IPS DF 4.7 (cell line): ENCODE results near the gene EMX2.
"Not testable (repeated sequence)": the region's sequence is repeated elsewhere in the genome, so short reads cannot be mapped to it uniquely, and the experiment has no call there.

ENCODE experiments used
- DNase-seq: peaks from one replicate; pipeline ENCODE4 v3.0.0-alpha.2; 2013; ENCODE audit warnings: low spot score; ENCODE audit errors: extremely low read depth

Gene EMX2

GRCh38 chr10:117542706-117543224, at the start of gene EMX2:
TSS of gene EMX2 (plus strand) at chr10:117542746. CDS start at chr10:117543268, 522 bp downstream.
- DNase-seq = no peak

- no peak for DNase-seq
Measured at GRCh38 chr10:117496031-117496430, 46.5 kb upstream of the EMX2 start.

- DNase-seq = peak; percentile 53
Measured at GRCh38 chr10:117496616-117497028, 45.9 kb upstream of the EMX2 start.

- no peak for DNase-seq
Measured at GRCh38 chr10:117497736-117498135, 44.8 kb upstream of the EMX2 start.

DNA sequence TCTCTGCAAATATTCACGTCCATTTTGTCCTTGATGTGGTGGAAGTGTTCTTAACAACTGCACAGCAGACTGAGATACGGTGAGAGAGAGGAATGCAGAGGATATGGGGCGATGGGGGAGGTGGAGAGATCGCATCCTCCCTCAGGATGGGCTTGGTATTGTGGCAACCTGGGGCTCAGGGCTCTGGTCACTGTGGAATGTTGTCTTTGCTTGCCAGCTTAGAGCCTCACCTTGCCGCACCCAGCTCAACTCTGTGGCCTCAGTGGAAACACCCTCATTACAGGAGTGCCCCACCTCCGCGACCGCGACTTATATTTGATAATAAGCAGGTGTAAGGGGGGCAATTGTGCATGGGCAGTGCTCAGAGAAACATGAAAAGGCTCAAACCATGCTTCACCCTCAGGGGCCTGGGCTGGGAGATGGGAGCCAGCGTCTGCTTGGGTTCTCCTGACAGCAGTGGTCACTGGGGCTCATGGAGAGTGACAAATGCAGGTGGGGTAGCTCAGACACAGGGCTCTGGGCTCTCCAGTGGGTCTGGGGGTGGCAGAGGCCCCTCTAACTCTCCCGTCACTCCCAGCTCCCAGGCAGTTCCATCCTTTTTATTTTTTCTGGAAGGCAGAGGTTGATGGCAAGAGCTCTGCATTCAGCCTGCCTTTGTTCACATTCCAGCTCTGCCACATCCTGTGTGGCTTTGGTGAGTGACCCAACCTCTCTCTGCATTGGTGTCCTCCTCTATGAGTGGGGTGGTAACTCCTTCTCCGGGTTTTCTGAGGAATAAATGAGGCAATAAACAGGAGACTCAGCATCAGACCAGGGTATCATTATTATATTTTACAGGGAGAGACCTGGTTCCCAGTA, 43.1 kb upstream of the EMX2 start:
- no peak for DNase-seq

GRCh38 chr10:117500456-117500855, 42.1 kb upstream of the EMX2 start:
- no peak for DNase-seq

DNA sequence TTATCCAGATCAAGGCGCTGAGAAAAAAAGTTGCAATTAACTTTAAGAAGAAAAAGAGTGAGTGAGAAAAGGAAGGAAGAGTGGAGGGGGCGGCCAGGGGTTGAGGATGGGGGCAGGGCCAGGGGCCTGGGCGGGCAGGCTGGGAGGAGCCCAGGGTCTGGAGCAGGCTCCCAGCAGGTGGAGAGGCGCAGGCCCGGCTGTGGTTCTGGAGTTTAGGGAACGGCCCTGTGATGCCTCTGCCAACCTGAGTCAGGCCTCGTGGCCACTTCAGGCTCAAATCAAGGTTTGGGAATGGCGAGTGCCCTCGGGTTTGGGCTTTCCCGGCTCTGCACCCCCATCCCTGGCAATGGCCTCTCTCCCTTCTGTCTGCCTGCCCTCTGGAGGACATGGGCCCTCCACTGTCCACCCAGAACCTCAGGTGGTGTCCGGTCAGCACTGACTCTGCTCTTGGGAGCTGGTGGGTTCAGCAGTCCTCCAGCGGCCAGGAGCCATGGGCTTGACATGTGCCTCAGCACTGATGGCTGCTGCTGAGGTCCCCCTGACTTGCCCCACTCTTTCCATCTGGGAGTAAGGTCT, 41.0 kb upstream of the EMX2 start:
- DNase-seq = no peak

DNA sequence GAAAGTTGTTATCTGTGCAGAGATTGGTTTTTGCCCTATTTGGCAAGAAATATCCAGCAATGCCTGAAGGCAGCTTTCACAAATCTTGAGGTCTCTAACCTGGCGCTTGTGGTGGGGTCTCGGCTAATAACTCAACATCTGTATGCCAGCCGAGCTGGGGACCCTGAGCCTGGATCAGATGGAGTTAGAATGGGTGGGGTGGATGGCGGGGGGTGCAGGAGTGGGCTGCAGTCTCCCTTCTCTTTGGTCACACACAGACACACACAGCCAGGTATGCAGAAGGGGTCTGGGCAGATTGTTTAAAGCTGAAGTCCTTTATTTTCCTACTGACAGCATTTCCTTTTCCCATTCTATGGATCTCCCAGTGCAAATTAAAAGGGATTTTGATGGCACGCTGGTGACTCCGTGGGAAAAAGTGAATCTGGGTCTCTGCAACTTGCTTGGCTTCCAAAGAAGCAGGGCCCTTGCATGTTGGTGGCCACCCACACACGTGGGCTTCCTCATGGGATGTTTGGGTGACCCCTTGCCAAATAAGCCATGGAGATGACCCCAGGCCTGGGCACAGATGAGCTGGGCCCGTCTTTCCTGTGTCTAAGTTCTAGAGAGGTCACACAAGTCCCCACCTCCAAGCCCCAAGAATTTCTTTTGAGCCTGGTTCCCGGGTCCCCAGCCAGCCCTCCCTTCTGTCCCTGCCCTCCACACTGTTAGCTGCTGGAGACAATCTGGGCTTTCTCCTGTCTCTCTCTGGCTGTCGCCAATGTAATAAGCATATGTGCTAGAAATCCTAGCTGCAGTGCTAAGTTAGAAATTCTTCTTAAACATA, 39.9 kb upstream of the EMX2 start:
- DNase-seq = no peak

DNA sequence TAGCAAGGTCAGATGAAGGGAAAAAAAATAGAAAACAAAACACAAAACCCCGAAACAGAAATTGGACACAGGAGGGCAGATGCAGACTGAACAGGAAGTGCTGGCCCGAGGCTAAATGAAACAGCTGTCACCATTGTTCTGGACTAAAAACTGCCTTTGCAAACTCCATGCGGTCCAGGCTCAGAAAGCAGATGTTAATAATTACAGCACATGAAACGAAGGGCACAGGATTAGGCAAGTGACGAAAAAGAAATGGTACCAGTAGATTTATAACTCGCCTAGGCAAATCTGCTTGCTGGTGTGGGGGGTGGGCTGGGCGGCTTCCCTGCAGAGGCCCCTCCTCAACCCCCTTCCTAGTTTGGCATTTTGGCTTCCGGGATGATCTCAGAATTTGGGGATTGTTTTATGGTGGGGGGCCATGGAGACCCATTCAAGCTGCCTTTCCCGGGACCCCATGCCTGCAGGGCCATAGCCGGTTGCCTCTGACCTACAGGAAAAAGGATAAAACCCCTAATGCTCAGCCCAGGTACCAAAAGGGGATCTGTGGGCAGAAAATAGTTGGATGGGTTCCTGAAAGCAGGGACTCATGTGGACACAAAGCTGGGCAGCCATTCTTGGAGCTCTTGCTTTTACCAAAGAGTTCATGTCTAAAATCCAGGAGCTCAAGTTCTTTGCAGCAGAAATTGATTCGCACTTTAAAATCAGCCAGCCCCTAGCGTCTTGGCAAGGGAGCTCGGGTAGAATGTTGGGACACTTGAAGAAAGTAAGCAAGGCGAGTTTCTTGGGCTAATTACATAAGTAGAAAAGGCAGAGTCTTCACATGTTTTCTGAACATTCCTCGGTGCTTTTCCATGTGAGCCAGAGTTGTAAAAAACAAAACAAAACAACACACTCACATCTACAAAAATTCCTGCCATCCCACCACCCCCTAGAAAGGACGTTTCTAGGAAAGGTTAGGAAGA, 39.0 kb upstream of the EMX2 start:
- no peak for DNase-seq

DNA sequence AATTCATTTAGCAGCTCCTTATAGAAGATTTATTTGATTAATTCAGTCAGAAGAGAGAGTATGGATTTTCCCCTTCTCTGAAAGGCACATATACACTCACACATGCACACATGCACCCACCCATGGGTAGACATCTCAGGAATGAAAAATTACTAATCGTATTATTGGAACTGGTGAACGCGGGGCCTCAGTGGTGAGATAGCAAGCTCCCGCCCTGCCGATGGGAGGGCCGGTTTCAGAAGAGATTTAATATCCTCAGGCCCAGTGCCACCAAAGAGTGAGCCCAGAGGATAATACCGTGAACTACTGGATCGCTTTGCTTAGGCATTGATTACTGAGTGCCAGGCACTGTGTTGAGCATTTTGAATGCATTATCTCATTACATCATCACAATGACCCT, 38.0 kb upstream of the EMX2 start:
- no peak for DNase-seq

- DNase-seq = not testable (repeated sequence)
Measured at GRCh38 chr10:117507081-117507480, 35.5 kb upstream of the EMX2 start.

GRCh38 chr10:117509573-117509972, 33.0 kb upstream of the EMX2 start:
- DNase-seq = no peak

DNA sequence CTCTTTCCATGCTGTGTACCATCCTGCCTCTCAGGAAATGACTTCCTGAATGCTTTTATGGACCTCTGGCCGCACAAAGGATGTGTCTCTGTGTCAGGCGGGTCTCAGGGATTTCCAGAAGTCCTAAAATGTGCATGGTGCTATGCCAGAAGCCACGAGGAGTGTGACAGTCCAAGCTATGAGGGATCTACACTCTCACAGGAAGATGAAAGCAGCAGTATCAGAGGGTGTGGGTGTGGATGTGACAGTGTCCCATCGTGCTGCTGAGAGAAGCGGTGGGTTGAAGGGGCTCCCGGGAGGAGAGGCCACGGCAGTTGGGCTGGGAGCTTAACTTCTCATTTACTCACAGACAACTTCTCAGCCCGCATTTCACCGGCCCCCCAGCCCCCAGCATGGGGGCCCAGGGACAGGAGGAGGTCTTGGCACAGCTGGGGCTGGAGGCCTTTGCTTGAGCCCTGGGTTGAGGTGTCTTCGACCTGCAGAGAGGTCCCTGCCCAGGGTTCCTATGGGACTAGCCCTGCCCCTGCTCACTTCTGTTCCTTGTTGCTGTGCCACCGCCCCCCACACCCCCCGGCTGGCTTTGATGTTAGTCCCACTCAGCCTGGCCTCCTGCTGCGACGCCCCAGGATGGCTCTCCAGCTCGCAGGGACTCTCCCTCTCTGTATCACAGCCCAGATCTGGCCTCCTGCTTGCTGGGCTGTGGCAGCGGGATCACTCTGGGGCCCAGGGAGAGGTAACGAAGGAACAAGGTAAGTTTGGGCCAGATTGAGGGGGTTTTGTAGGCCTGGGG, 30.8 kb upstream of the EMX2 start:
- DNase-seq = no peak

- DNase-seq = no peak
Measured at GRCh38 chr10:117514971-117515370, 27.6 kb upstream of the EMX2 start.

DNA sequence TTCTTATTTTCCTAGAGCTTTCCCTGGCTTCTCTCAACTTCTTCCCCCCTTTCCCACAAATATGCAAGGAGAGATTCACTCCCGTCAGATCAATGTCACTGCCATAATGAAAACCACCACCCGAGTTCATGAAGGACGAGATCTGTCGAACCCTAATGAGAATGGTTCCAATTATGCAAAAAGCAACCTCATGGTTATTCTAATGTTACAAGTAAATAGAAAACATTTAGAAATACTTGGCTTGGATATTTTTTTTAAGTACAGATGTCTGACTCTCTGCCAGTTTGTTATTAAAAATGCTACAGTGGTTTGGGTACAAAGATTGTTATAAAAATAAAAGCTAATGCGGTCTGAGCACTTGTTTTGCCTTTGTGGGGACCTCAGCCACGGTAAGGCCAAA, 25.9 kb upstream of the EMX2 start:
- no peak for DNase-seq

DNA sequence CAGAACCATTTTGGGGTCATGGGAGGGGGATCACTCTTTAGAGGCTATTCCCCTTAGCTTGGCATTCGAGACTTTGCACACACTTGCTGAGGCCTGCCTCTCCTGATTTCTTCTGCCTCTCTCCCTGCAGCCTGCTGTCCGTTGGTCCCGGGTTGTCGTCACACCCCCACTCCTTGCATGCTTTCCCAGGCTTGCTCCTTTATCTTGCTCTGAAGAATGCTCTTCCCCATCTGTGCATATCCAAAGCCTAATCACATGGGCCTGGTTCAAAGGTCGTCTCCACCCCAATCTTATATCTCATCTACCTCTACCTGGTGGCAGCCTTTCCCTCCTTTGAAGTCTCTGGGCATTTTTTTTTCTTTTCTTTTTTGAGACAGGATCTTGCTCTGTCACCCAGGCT, 24.3 kb upstream of the EMX2 start:
- DNase-seq = no peak

DNA sequence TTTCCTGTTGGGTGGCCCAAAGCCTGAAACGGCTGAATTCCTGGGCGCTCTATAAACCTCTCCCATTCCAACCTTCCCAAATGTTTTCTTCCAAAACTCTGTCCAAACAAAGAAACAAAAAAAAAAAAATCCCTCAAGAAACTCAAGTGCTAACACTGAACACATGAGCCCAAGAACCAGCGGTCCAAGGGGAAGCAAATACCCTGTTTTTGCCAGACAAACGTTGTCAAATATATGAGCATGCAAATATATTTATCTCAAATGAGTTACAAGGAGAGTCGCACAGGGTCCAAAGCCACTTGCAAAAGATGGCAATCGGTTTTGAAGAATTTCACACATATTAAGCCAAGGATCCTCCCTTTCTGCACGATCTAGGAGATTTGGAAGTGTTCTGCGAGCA, 23.3 kb upstream of the EMX2 start:
- DNase-seq = no peak

- DNase-seq = no peak
Measured at GRCh38 chr10:117519879-117520278, 22.7 kb upstream of the EMX2 start.

DNA sequence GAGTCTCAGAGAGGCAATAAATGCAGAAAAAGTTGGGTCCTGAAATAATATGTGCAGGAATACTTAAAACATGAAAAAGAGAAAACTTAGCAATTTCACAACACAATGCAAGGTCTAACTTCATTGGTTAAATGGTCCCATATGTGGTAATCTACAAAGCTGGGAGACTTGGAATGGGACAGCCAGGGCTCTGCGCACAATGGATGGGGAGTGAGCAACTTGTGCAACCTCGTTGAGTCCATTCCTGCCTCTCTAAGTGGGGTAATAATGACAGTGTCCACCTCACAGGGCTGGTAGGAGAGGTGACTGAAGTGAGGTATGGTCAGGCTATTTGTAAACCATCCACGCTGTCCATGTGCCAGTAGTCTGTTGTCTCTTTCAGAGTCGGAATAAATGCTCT, 11.8 kb upstream of the EMX2 start:
- DNase-seq = no peak
